ENCODE results near the gene PRAMEF13.
"Not testable (repeated sequence)": the region's sequence is repeated elsewhere in the genome, so short reads cannot be mapped to it uniquely, and the experiment has no call there.

PRAMEF13 gene

GRCh38 chr1:13171548-13171947 is 29.7 kb downstream of the PRAMEF13 start, which contains the start of gene PRAMEF9:
Gene PRAMEF9, plus strand, starts transcription at chr1:13171848. Its CDS starts 3,433 bp downstream, at chr1:13175281.
- DNase-seq (ENCODE audit: low read depth in 4 of 4, low spot score in 1 of 4), result not testable (repeated sequence)

- DNase-seq (ENCODE audit: low read depth in 4 of 4, low spot score in 1 of 4), result not testable (repeated sequence)
Measured at GRCh38 chr1:13165531-13165930, 35.7 kb downstream of the PRAMEF13 start, which contains the start of gene HNRNPCL4. Gene HNRNPCL4, minus strand, starts transcription at chr1:13165631. Its CDS starts 164 bp downstream, at chr1:13165467.

DNA sequence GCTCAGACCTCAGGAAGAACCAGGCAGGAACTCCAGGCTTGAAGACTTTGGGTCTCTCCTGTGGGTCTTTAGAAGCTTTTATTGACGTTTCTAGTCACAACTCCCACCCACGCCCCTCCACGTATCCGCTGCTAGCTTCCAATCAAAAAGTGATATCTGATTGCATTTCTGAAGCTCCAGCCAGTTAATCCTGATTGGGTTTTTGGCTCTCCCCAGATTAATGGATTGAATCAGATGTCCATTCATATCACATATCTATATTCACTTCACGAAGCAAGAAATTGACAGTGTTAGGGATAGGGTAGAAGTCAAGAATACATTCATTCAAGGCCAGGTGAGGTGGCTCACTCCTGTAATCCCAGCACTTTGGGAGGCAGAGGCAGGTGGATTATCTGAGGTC is 45.3 kb downstream of the PRAMEF13 start, which contains the start of gene PRAMEF26:
PRAMEF26 (minus strand) TSS at position 101 of the 400 bp plus-strand sequence. CDS start 2,914 bp downstream, outside the sequence.
- DNase-seq (ENCODE audit: low read depth in 4 of 4, low spot score in 1 of 4), result not testable (repeated sequence)
